Liver (tissue), 3 donors: Measurements from ENCODE around the gene PLXDC1.

Source experiments
- CTCF ChIP-seq: fragments of 150-350 bp; IDR thresholded peaks from 2 replicates; pipeline ENCODE4 v1.5.1; 2017; ENCODE audit warnings: improper control_type of control experiment, low read depth, low read length; ENCODE audit not compliant: missing input control
- GABPA ChIP-seq, 2 donors: IDR thresholded peaks in 1 of 2; conservative IDR thresholded peaks in 1 of 2; 2 replicates each; pipeline ENCODE4 v1.6.1; 2016; ENCODE audit warnings: antibody characterized with exemption in 2 of 2, mild to moderate bottlenecking in 1 of 2, moderate library complexity in 1 of 2
- JUND ChIP-seq, 2 donors: IDR thresholded peaks; 2 replicates each; pipeline ENCODE4 v1.6.1; 2016; ENCODE audit warnings: antibody characterized with exemption in 2 of 2
- REST ChIP-seq: IDR thresholded peaks from 2 replicates; pipeline ENCODE4 v1.6.1; 2016; ENCODE audit warnings: antibody characterized with exemption, mild to moderate bottlenecking
- RXRA ChIP-seq, 2 donors: IDR thresholded peaks; 2 replicates each; pipeline ENCODE4 v1.6.1; 2017 to 2018; ENCODE audit warnings: antibody characterized with exemption in 2 of 2, mild to moderate bottlenecking in 1 of 2
- YY1 ChIP-seq: IDR thresholded peaks from 2 replicates; pipeline ENCODE4 v1.6.1; 2016; ENCODE audit warnings: antibody characterized with exemption, mild to moderate bottlenecking
- donor health status: healthy.
- donor health status: healthy.

- TF ChIP-seq RXRA (IDR thresholded peaks at IDR 0.05): no peak
- TF ChIP-seq JUND (IDR thresholded peaks at IDR 0.05): no peak
- TF ChIP-seq CTCF: no peak
- TF ChIP-seq GABPA (IDR thresholded peaks at IDR 0.05 in 1 of 2, conservative IDR thresholded peaks at IDR 0.05 in 1 of 2): no peak
- TF ChIP-seq REST: no peak
- no peak for TF ChIP-seq YY1
Observed at GRCh38 chr17:39169518-39169917, 18.1 kb upstream of the PLXDC1 start.
